Suprapubic skin (tissue), 4 donors: Measurements from ENCODE around the gene COBLL1. TPM values are rescaled to one million over a fixed set of nuclear protein-coding genes. Genes with fewer than 3 reads are reported as not detected.

ENCODE experiments used
- DNase-seq, 2 donors: peaks; one replicate each; pipeline ENCODE4 v3.0.0-alpha.2; 2019; ENCODE audit warnings: low spot score in 2 of 2
- H3K27ac ChIP-seq: fragments of 200-600 bp; sonication (generic); one replicate; pipeline ENCODE4 v1.5.1; 2019
- H3K27me3 ChIP-seq: fragments of 200-600 bp; sonication (generic); one replicate; pipeline ENCODE4 v1.5.1; 2019
- H3K36me3 ChIP-seq: fragments of 200-600 bp; sonication (generic); one replicate; pipeline ENCODE4 v1.5.1; 2019
- H3K4me1 ChIP-seq: fragments of 200-600 bp; sonication (generic); one replicate; pipeline ENCODE4 v1.5.1; 2019
- H3K4me3 ChIP-seq: fragments of 200-600 bp; sonication (generic); one replicate; pipeline ENCODE4 v1.5.1; 2019; ENCODE audit warnings: mild to moderate bottlenecking
- H3K9me3 ChIP-seq: fragments of 200-600 bp; sonication (generic); one replicate; pipeline ENCODE4 v1.5.1; 2019
- EP300 ChIP-seq: sonication (generic); formaldehyde crosslinking; IDR thresholded peaks from one replicate; pipeline ENCODE4 v1.6.1; 2017; ENCODE audit warnings: antibody characterized with exemption
- POLR2A ChIP-seq, 2 donors: fragments of 450-650 bp; IDR thresholded peaks; one replicate each; pipeline ENCODE4 v1.6.1; 2017; ENCODE audit warnings: antibody characterized with exemption in 2 of 2, mild to moderate bottlenecking in 2 of 2, moderate library complexity in 2 of 2
- POLR2AphosphoS5 ChIP-seq, 3 donors: sonication (generic); formaldehyde crosslinking; IDR thresholded peaks; one replicate each; pipeline ENCODE4 v1.6.1; 2017; ENCODE audit warnings: antibody characterized with exemption in 3 of 3
- WGBS: methylation state at CpG from one replicate; pipeline ENCODE4 v1.1.5; 2018; 5-methylcytosine and 5-hydroxymethylcytosine counted together
- total RNA-seq, 4 donors: library from RNA; depleted of rRNA; stranded (reverse); fragments of >200 nt; gene quantifications; one replicate each; pipeline ENCODE4 v1.1.0, GENCODE V29; 2016
- TF ChIP-seq, protein P1 (sequence below), 2 donors: fragments of 200-600 bp in 1 of 2; fragments of 450-650 bp in 1 of 2; sonication (generic) in 1 of 2; IDR thresholded peaks; one replicate each; pipeline ENCODE4 v1.5.1; 2016 to 2019; ENCODE audit warnings: antibody characterized with exemption in 2 of 2, mild to moderate bottlenecking in 1 of 2, moderate library complexity in 1 of 2

Gene COBLL1
- total RNA-seq, 4 donors from 2014 or later: 36.2 to 170 (median 61.0) TPM

GRCh38 chr2:164810843-164811242 is 30.8 kb downstream of the COBLL1 start:
- H3K4me3 ChIP-seq: no peak overlapping the region
- no peak overlapping the region for H3K27ac ChIP-seq
- H3K4me1 ChIP-seq: peaks cover 14% of the 10 kb centered on the region
- no peaks in the 10 kb centered on the region for H3K36me3 ChIP-seq
- H3K27me3 ChIP-seq: no peaks in the 10 kb centered on the region
- H3K9me3 ChIP-seq: no peaks in the 10 kb centered on the region
- DNase-seq: no peak
- no peak for TF ChIP-seq POLR2AphosphoS5 (IDR thresholded peaks at IDR 0.05)
- TF ChIP-seq POLR2A (IDR thresholded peaks at IDR 0.05): no peak
- TF ChIP-seq EP300: no peak
- TF ChIP-seq, protein P1, sequence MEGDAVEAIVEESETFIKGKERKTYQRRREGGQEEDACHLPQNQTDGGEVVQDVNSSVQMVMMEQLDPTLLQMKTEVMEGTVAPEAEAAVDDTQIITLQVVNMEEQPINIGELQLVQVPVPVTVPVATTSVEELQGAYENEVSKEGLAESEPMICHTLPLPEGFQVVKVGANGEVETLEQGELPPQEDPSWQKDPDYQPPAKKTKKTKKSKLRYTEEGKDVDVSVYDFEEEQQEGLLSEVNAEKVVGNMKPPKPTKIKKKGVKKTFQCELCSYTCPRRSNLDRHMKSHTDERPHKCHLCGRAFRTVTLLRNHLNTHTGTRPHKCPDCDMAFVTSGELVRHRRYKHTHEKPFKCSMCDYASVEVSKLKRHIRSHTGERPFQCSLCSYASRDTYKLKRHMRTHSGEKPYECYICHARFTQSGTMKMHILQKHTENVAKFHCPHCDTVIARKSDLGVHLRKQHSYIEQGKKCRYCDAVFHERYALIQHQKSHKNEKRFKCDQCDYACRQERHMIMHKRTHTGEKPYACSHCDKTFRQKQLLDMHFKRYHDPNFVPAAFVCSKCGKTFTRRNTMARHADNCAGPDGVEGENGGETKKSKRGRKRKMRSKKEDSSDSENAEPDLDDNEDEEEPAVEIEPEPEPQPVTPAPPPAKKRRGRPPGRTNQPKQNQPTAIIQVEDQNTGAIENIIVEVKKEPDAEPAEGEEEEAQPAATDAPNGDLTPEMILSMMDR (IDR thresholded peaks at IDR 0.05): no peak

- H3K4me3 ChIP-seq: no peak overlapping the region
- TF ChIP-seq EP300 (no peak), POLR2AphosphoS5 (IDR thresholded peaks at IDR 0.05) (no peak), POLR2A (IDR thresholded peaks at IDR 0.05) (no peak)
- TF ChIP-seq, protein P1 (IDR thresholded peaks at IDR 0.05): no peak
- 20% methylated on average over 1 of the region's 1 CpG for WGBS
Observed at GRCh38 chr2:164808776-164809175, 32.8 kb downstream of the COBLL1 start.

DNA sequence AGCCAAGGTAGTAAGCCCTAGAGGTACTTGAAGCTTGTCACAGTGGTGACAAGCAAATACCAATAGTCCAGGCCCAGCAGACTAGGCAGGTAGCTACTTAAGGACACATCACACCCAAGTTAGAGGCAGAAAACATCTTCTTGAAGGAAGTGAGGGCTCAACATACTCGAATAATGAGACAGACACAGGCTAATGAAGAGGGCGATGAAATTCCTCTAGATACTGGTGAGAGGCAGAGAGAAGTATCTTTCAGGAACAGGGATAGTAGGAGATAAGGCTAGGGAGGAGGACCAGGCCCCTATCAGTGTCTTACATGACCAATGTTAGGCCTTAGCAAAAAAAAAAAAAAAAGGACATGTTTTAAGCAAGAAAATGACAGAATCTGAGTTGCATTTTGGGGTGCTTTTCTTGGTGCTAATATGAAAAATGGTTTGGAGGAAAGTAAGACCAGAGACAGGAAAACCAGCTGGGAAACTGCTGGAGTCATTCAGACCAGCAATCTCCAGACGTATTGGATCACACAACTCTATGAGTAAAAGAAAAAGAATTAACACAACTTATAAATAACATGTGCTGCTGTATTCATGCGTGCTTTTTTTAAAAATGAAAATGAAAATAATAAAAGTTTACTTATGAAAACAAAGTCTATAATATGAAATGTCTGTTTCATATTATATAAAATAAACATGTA is 37.7 kb downstream of the COBLL1 start:
- Histone ChIP-seq H3K9me3 (no peaks in the 10 kb centered on the region), H3K27ac (no peak overlapping the region), H3K4me3 (no peak overlapping the region), H3K4me1 (peaks cover 12% of the 10 kb centered on the region), H3K36me3 (no peaks in the 10 kb centered on the region), H3K27me3 (no peaks in the 10 kb centered on the region)
- no peak for DNase-seq
- 70% methylated on average over 4 of the region's 4 CpGs for WGBS
- no peak for TF ChIP-seq EP300
- TF ChIP-seq, protein P1 (IDR thresholded peaks at IDR 0.05): no peak
- no peak for TF ChIP-seq POLR2AphosphoS5 (IDR thresholded peaks at IDR 0.05)
- no peak for TF ChIP-seq POLR2A (IDR thresholded peaks at IDR 0.05)

More at GRCh38 chr2:164808776-164809175, 32.8 kb downstream of the COBLL1 start:
- Histone ChIP-seq H3K9me3 (no peaks in the 10 kb centered on the region), H3K27me3 (no peaks in the 10 kb centered on the region), H3K4me1 (peaks cover 14% of the 10 kb centered on the region), H3K36me3 (no peaks in the 10 kb centered on the region), H3K27ac (no peak overlapping the region)
- DNase-seq: no peak

- H3K27ac ChIP-seq: no peak overlapping the region
- no peaks in the 10 kb centered on the region for H3K9me3 ChIP-seq
- no peaks in the 10 kb centered on the region for H3K36me3 ChIP-seq
- H3K4me3 ChIP-seq: no peak overlapping the region
- no peaks in the 10 kb centered on the region for H3K27me3 ChIP-seq
- WGBS: 38% methylated on average over 1 of the region's 1 CpG
- no peak for DNase-seq
- peaks cover 14% of the 10 kb centered on the region for H3K4me1 ChIP-seq
- TF ChIP-seq EP300 (no peak), POLR2AphosphoS5 (IDR thresholded peaks at IDR 0.05) (no peak), POLR2A (IDR thresholded peaks at IDR 0.05) (no peak)
- TF ChIP-seq, protein P1 (IDR thresholded peaks at IDR 0.05): no peak
Observed at GRCh38 chr2:164802095-164802707, 39.4 kb downstream of the COBLL1 start.

DNA sequence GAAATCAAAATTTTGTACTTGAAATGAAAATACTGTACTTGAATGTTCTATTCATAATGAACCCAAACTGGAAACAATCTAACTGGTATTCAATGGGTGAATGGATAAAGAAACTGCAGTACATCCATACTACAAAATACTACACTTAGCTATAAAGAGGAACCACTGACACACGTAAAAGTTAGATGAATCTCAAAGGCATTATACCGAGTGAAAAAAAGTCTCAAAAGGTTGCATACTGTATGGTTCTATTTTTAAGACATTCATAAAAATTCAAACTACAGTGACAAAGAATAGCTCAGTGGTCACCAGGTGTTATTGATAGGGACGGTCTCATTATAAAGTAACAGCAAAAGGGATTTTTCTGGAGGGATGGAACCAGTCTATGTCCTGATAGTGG is 41.1 kb downstream of the COBLL1 start:
- Histone ChIP-seq H3K9me3 (no peaks in the 10 kb centered on the region), H3K27ac (no peak overlapping the region), H3K36me3 (no peaks in the 10 kb centered on the region), H3K27me3 (no peaks in the 10 kb centered on the region), H3K4me1 (peaks cover 14% of the 10 kb centered on the region), H3K4me3 (no peak overlapping the region)
- 91% methylated on average over 3 of the region's 3 CpGs for WGBS
- no peak for TF ChIP-seq POLR2A (IDR thresholded peaks at IDR 0.05)
- TF ChIP-seq POLR2AphosphoS5 (IDR thresholded peaks at IDR 0.05): no peak
- TF ChIP-seq, protein P1 (IDR thresholded peaks at IDR 0.05): no peak
- TF ChIP-seq EP300: no peak
- DNase-seq: no peak
